WTC11 (cell line): Measurements from ENCODE around the gene ZNF423. TPM values are rescaled to one million over a fixed set of nuclear protein-coding genes. Genes with fewer than 3 reads are reported as not detected.

Experiments
- ATAC-seq: fragments of 200-7000 bp; cut with Tn5 transposase; 2 replicates; pipeline ENCODE4 v1.10.0; 2021; ENCODE audit warnings: mild to moderate bottlenecking, moderate library complexity
- CTCF ChIA-PET: fragments of 300-600 bp; sonication (Branson Sonifier 250); formaldehyde crosslinking; loops from one replicate; lab custom pipeline; 2021; ENCODE audit warnings: antibody characterized with exemption; lab: Charles Lee
- POLR2A ChIA-PET: fragments of 350-600 bp; sonication (Branson Sonifier 250); formaldehyde crosslinking; loops from one replicate; lab custom pipeline; 2021; ENCODE audit warnings: antibody characterized with exemption; lab: Charles Lee
- DNase-seq: peaks from one replicate; pipeline ENCODE4 v3.0.0; 2021; ENCODE audit warnings: low spot score
- H3K27ac Mint-ChIP-seq: 2 replicates; pipeline ENCODE4 v1.8.0; 2021; ENCODE audit warnings: mixed read lengths
- H3K27me3 Mint-ChIP-seq: 2 replicates; pipeline ENCODE4 v1.8.0; 2021; ENCODE audit warnings: low read depth, mild to moderate bottlenecking, moderate library complexity, mixed read lengths
- H3K36me3 Mint-ChIP-seq: 2 replicates; pipeline ENCODE4 v1.8.0; 2021; ENCODE audit warnings: mixed read lengths
- H3K4me1 Mint-ChIP-seq: 2 replicates; pipeline ENCODE4 v1.8.0; 2022; ENCODE audit warnings: mixed read lengths
- H3K4me3 Mint-ChIP-seq: 2 replicates; pipeline ENCODE4 v1.8.0; 2021; ENCODE audit warnings: mild to moderate bottlenecking, moderate library complexity, mixed read lengths
- H3K9me3 Mint-ChIP-seq: 2 replicates; pipeline ENCODE4 v1.8.0; 2021; ENCODE audit warnings: mixed read lengths
- ATF1 ChIP-seq: sonication (generic); formaldehyde crosslinking; IDR thresholded peaks from 2 replicates; pipeline ENCODE4 v1.8.1; 2023; ENCODE audit warnings: mild to moderate bottlenecking, moderate library complexity, missing genetic modification reagents
- ELF4 ChIP-seq: sonication (generic); formaldehyde crosslinking; IDR thresholded peaks from 2 replicates; pipeline ENCODE4 v1.8.1; 2022; ENCODE audit warnings: low read depth, mild to moderate bottlenecking, moderate library complexity, missing genetic modification reagents
- EMX1 ChIP-seq: fragments of 250-450 bp; sonication (Bioruptor Pico); IDR thresholded peaks from 2 replicates; pipeline ENCODE4 v1.8.0; 2021; ENCODE audit warnings: mild to moderate bottlenecking
- ESRRA ChIP-seq: sonication (generic); formaldehyde crosslinking; IDR thresholded peaks from 2 replicates; pipeline ENCODE4 v1.8.1; 2022; ENCODE audit warnings: mild to moderate bottlenecking, missing genetic modification reagents, borderline replicate concordance
- FOXK1 ChIP-seq: sonication (generic); formaldehyde crosslinking; IDR thresholded peaks from 2 replicates; pipeline ENCODE4 v1.8.0; 2022; ENCODE audit warnings: mild to moderate bottlenecking, moderate library complexity, missing genetic modification reagents
- GABPB1 ChIP-seq: sonication (generic); formaldehyde crosslinking; IDR thresholded peaks from 2 replicates; pipeline ENCODE4 v1.8.1; 2023; ENCODE audit warnings: mild to moderate bottlenecking, missing genetic modification reagents
- GTF2I ChIP-seq: fragments of 250-450 bp; sonication (Bioruptor Pico); conservative IDR thresholded peaks from 2 replicates; pipeline ENCODE4 v1.4.0; 2021; ENCODE audit warnings: mild to moderate bottlenecking
- KAT7 ChIP-seq: sonication (generic); formaldehyde crosslinking; IDR thresholded peaks from 2 replicates; pipeline ENCODE4 v1.8.1; 2023; ENCODE audit warnings: missing genetic modification reagents, mild to moderate bottlenecking, borderline replicate concordance
- NR2C2 ChIP-seq: sonication (generic); formaldehyde crosslinking; IDR thresholded peaks from 2 replicates; pipeline ENCODE4 v1.8.0; 2022; ENCODE audit warnings: mild to moderate bottlenecking, missing genetic modification reagents
- PRRX2 ChIP-seq: fragments of 250-450 bp; sonication (Bioruptor Pico); IDR thresholded peaks from 2 replicates; pipeline ENCODE4 v1.8.0; 2021; ENCODE audit warnings: mild to moderate bottlenecking
- TEAD4 ChIP-seq: sonication (generic); formaldehyde crosslinking; IDR thresholded peaks from 2 replicates; pipeline ENCODE4 v1.8.0; 2022; ENCODE audit warnings: mild to moderate bottlenecking, missing genetic modification reagents
- TP53 ChIP-seq: sonication (generic); formaldehyde crosslinking; IDR thresholded peaks from 2 replicates; pipeline ENCODE4 v1.8.1; 2023; ENCODE audit warnings: mild to moderate bottlenecking, missing genetic modification reagents
- ZBTB21 ChIP-seq: sonication (generic); formaldehyde crosslinking; IDR thresholded peaks from 2 replicates; pipeline ENCODE4 v1.8.1; 2023; ENCODE audit warnings: mild to moderate bottlenecking, missing genetic modification reagents, borderline replicate concordance
- ZNF219 ChIP-seq: sonication (generic); formaldehyde crosslinking; IDR thresholded peaks from 2 replicates; pipeline ENCODE4 v1.8.0; 2023; ENCODE audit warnings: missing genetic modification reagents, mild to moderate bottlenecking, borderline replicate concordance
- ZNF416 ChIP-seq: fragments of 250-450 bp; sonication (Bioruptor Pico); IDR thresholded peaks from 2 replicates; pipeline ENCODE4 v1.9.0; 2021; ENCODE audit warnings: mild to moderate bottlenecking, inconsistent platforms
- ZNF423 ChIP-seq: fragments of 250-450 bp; sonication (Bioruptor Pico); IDR thresholded peaks from 2 replicates; pipeline ENCODE4 v2.1.2; 2022; ENCODE audit warnings: mild to moderate bottlenecking, moderate library complexity
- ZNF671 ChIP-seq: fragments of 250-450 bp; sonication (Bioruptor Pico); IDR thresholded peaks from 2 replicates; pipeline ENCODE4 v1.8.0; 2021; ENCODE audit warnings: mild to moderate bottlenecking
- total RNA-seq: library from RNA; stranded (reverse); gene quantifications from 3 replicates; pipeline ENCODE4 v1.2.3, GENCODE V29; 2021
- TF ChIP-seq, protein P1 (sequence below): sonication (generic); formaldehyde crosslinking; IDR thresholded peaks from 2 replicates; pipeline ENCODE4 v1.8.1; 2022; ENCODE audit warnings: low read depth, missing genetic modification reagents, borderline replicate concordance
- TF ChIP-seq, protein P2 (sequence below): sonication (generic); formaldehyde crosslinking; IDR thresholded peaks from 2 replicates; pipeline ENCODE4 v1.8.0; 2022; ENCODE audit warnings: mild to moderate bottlenecking, missing genetic modification reagents
- TF ChIP-seq, protein P3 (sequence below): sonication (generic); formaldehyde crosslinking; IDR thresholded peaks from 2 replicates; pipeline ENCODE4 v1.8.0; 2022; ENCODE audit warnings: mild to moderate bottlenecking, missing genetic modification reagents
- TF ChIP-seq, protein P4 (sequence below): sonication (generic); formaldehyde crosslinking; conservative IDR thresholded peaks from 2 replicates; pipeline ENCODE4 v1.8.1; 2022; ENCODE audit warnings: mild to moderate bottlenecking, missing genetic modification reagents
- TF ChIP-seq, protein P5 (sequence below): fragments of 250-450 bp; sonication (Bioruptor Pico); IDR thresholded peaks from 2 replicates; pipeline ENCODE4 v1.9.0; 2021; ENCODE audit warnings: mild to moderate bottlenecking

The ZNF423 gene
- total RNA-seq, 1 experiment from 2014 or later = 38.8 TPM

DNA sequence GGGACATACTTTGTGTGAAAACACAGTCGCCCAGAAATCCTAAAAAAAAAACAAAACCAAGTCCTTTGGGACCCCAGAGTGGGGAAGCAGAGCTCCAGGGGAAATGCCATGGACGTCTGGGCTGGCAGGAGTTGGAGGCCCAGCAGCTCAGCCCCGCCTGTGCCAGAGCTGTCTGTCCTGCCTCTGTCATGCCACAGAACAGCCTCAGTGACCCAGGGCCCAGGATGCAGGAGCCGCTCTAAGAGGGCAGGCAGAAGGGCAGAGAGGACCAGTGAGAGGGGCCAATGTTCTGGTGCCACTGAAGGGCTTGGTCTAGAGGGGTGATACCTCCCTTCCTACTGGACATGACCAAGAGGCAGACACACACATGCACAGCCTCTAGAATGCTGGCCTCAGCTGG, 316.2 kb downstream of the ZNF423 start (continued):
- no peak for TF ChIP-seq ESRRA (CRISPR knock-in tag)
- TF ChIP-seq KAT7 (CRISPR knock-in tag) = no peak
- no peak for TF ChIP-seq ZNF416 (CRISPR knock-in tag)
- TF ChIP-seq ELF4 = no peak
- TF ChIP-seq, protein P1, sequence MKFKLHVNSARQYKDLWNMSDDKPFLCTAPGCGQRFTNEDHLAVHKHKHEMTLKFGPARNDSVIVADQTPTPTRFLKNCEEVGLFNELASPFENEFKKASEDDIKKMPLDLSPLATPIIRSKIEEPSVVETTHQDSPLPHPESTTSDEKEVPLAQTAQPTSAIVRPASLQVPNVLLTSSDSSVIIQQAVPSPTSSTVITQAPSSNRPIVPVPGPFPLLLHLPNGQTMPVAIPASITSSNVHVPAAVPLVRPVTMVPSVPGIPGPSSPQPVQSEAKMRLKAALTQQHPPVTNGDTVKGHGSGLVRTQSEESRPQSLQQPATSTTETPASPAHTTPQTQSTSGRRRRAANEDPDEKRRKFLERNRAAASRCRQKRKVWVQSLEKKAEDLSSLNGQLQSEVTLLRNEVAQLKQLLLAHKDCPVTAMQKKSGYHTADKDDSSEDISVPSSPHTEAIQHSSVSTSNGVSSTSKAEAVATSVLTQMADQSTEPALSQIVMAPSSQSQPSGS (CRISPR knock-in tag) = no peak

DNA sequence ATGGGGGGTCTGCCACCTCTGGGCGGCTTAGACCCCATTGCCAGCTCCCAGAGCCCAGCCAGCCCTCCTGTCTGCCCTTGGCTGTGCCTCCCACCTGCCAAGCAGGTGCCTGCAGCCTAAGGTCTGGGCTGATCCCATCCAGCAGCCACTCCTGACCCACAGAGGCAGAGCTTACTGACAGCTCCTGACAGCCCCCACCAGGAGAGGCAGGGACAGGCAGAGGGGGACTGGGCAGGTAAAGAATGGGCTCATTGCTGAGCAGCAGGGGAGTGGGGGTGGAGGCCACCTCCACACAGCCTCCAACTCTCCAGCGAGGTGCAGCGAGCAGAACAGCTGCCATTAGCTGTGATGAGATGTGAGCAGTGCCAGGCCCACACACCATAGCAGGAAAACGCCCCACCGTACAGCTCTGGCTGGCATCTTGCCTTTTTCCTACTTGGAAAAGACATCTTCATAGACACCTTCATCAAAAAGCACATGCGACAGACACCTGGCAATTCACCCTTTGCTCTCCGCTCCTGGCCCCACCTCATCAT, 317.9 kb downstream of the ZNF423 start:
- ChIA-PET POLR2A (interaction anchor here (0.7 kb wide), 2 partner anchors 11 to 46 kb away, joined by 3 to 4 read pairs; no protein-coding TSS in a partner anchor), CTCF (interaction anchor here (1.1 to 3.5 kb wide), 5 partner anchors 12 to 56 kb away, joined by 3 to 16 read pairs (median 4); no protein-coding TSS in a partner anchor)
- no peaks in the 10 kb centered on the region for H3K36me3 Mint-ChIP-seq
- ATAC-seq (peak; percentile 64), DNase-seq (no peak)
- TF ChIP-seq PRRX2 = no peak
- TF ChIP-seq ATF1 (CRISPR knock-in tag) = no peak
- no peak for TF ChIP-seq TP53 (CRISPR knock-in tag)
- TF ChIP-seq EMX1 (CRISPR knock-in tag) = no peak
- TF ChIP-seq ZBTB21 (CRISPR knock-in tag) = no peak
- no peak for TF ChIP-seq FOXK1 (CRISPR knock-in tag)
- TF ChIP-seq TEAD4 (CRISPR knock-in tag) = no peak
- TF ChIP-seq, protein P2, sequence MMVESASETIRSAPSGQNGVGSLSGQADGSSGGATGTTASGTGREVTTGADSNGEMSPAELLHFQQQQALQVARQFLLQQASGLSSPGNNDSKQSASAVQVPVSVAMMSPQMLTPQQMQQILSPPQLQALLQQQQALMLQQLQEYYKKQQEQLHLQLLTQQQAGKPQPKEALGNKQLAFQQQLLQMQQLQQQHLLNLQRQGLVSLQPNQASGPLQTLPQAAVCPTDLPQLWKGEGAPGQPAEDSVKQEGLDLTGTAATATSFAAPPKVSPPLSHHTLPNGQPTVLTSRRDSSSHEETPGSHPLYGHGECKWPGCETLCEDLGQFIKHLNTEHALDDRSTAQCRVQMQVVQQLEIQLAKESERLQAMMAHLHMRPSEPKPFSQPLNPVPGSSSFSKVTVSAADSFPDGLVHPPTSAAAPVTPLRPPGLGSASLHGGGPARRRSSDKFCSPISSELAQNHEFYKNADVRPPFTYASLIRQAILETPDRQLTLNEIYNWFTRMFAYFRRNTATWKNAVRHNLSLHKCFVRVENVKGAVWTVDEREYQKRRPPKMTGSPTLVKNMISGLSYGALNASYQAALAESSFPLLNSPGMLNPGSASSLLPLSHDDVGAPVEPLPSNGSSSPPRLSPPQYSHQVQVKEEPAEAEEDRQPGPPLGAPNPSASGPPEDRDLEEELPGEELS = no peak
- TF ChIP-seq NR2C2 (CRISPR knock-in tag) = no peak
- TF ChIP-seq GTF2I (CRISPR knock-in tag) = no peak
- TF ChIP-seq, protein P1 (CRISPR knock-in tag) = no peak
- TF ChIP-seq ZNF416 (CRISPR knock-in tag) = no peak
- no peak for TF ChIP-seq GABPB1 (CRISPR knock-in tag)
- no peak for TF ChIP-seq ZNF219 (CRISPR knock-in tag)
- TF ChIP-seq, protein P3, sequence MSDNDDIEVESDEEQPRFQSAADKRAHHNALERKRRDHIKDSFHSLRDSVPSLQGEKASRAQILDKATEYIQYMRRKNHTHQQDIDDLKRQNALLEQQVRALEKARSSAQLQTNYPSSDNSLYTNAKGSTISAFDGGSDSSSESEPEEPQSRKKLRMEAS = no peak
- no peak for TF ChIP-seq ZNF423
- TF ChIP-seq, protein P4, sequence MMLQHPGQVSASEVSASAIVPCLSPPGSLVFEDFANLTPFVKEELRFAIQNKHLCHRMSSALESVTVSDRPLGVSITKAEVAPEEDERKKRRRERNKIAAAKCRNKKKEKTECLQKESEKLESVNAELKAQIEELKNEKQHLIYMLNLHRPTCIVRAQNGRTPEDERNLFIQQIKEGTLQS (CRISPR knock-in tag) = no peak
- TF ChIP-seq, protein P5, sequence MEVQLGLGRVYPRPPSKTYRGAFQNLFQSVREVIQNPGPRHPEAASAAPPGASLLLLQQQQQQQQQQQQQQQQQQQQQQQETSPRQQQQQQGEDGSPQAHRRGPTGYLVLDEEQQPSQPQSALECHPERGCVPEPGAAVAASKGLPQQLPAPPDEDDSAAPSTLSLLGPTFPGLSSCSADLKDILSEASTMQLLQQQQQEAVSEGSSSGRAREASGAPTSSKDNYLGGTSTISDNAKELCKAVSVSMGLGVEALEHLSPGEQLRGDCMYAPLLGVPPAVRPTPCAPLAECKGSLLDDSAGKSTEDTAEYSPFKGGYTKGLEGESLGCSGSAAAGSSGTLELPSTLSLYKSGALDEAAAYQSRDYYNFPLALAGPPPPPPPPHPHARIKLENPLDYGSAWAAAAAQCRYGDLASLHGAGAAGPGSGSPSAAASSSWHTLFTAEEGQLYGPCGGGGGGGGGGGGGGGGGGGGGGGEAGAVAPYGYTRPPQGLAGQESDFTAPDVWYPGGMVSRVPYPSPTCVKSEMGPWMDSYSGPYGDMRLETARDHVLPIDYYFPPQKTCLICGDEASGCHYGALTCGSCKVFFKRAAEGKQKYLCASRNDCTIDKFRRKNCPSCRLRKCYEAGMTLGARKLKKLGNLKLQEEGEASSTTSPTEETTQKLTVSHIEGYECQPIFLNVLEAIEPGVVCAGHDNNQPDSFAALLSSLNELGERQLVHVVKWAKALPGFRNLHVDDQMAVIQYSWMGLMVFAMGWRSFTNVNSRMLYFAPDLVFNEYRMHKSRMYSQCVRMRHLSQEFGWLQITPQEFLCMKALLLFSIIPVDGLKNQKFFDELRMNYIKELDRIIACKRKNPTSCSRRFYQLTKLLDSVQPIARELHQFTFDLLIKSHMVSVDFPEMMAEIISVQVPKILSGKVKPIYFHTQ (CRISPR knock-in tag) = no peak
- TF ChIP-seq ZNF671 = no peak
- TF ChIP-seq, all 79 proteins: peak for 0
- H3K27ac Mint-ChIP-seq = no peak overlapping the region
- H3K9me3 Mint-ChIP-seq = no peaks in the 10 kb centered on the region
- no peak overlapping the region for H3K4me3 Mint-ChIP-seq
- peaks cover 18% of the 10 kb centered on the region for H3K4me1 Mint-ChIP-seq
- no peaks in the 10 kb centered on the region for H3K27me3 Mint-ChIP-seq
